ENCODE measurements around the gene CFAP100.
A peak's percentile ranks its signal among the peaks of the same experiment; 100 is the strongest.

Gene CFAP100

DNA sequence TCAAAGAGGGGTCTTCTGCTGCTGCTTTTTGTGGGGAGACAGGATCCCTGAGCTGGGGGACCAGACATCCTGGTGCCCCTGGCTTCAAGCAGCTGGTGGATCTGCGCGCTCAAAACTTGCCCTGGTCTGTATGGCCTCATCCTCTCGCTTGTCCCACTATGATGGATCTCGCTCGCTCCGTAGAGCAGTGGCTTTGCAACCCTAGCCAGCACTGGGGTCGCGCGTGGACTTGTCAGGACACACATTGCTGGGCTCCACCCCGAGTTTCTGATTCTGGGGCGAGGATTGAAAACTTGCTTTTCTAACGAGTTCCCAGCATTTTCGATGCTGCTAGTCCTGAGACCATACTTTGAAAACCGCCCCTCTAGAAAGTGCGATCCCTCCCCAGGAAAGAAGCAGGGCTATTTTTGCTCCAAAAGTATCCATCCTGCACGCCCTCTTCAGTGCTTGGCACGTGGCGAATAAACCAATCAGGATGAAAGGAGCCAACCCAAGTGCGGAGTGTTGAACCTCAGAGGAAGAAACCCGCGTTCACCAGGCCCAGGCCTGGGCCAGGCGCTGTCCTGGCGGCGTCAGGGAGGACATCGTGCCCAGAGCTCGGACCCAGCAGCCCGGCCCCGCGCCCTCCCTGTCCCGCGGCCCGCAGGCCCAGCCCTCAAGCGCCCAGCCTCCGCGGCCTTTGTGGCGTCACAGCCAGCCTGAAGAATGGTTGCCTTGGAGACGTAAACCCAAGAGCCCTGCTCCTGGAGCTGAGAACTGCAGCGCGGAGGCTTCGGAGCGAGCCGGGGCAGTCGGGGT, at the start of gene CFAP100:
TSS of gene CFAP100 (plus strand) at position 731 of the 798 bp plus-strand sequence. CDS start 1,092 bp downstream, outside the sequence.
- DNase-seq: peak; percentile 37

GRCh38 chr3:126345231-126345630, 49.5 kb upstream of the CFAP100 start:
- DNase-seq: no peak

DNA sequence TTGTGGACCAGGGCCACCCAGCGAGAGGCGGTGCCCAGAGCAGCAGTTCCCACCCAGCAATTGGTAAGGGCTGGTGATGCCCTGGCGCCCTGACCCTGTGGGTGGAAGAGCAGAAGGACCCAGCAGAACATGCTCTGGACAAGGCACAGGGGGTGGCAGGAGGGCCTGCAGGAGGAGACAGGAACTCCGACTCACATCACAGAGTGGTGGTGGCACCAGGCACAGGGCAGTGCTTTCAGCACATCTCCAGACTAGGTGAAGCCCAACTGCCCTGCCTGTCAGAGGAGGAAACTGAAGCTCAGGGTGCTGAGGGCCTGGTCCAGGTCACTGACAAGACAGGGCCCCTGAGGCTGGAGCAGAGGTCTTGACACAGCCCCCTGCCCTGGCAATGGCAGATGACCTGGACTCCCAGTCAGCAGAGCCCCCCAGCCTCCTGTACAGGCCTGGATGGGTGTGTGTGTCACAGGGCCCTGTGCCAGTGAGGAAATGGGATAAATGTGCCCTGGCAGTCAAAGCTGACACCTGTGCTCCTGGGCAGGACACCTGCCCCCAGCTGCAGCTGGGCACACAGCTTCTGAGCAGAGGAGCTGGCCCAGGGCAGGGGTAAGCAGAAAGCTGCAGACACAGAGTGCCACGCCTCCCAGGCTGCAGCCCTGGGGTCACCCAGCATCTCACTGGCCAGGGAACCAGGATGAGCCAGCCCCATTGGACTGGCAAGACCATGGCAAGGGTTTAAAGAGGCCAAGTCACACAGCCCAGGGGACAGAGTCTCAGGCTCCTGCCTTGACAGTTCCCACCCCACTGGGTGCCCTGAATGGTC, 48.9 kb upstream of the CFAP100 start:
- DNase-seq: no peak

DNA sequence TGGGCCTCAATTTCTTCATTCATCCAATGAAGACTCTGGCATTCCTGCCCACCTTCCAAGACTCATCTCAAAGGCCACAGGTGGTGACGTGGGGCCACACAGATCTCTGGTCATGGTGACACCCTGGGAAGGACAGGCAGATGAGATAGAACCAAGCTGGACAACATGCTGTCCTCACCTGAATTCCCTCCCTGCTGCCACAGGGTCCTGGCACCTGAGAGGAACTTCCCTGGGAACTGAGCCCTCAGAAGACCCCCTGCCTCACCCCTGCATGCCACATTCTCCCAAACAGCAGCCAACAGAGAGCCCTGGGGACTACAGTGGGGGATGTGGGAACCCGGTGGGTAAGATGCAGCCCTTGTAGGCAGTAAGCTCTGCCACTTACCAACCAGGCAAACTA, 48.2 kb upstream of the CFAP100 start:
- no peak for DNase-seq

GRCh38 chr3:126347543-126348161, 47.1 kb upstream of the CFAP100 start:
- no peak for DNase-seq

DNA sequence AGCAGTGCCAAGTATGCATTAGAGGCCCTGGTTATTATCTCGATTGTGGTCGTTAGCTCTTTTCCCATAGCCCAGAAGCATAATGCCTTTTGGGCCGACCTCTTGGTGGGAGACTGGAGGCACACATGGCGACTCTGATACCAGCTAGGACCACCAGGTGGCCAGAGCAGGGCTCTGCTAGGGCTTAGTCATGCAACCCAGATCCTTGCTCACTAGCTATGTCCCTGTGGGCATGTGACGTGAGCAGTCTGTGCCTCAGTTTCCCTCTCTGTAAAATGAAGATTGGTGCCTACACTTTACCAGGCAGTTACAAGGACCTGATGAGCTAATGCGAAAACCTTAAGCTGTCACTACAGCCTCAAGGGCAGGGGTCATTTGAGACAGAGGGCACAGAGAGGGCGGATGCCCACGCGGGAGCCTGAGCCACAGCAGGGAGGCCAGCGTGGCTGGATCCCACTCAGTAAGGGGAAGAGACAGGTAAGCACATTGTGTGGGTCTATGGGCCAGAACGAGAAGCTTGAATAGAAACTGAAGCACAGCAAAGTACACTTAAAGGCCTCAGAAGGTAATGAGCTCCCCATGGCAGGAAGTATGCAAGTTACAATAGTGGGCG, 46.3 kb upstream of the CFAP100 start:
- DNase-seq: no peak

GRCh38 chr3:126349071-126349470, 45.6 kb upstream of the CFAP100 start:
- no peak for DNase-seq

DNA sequence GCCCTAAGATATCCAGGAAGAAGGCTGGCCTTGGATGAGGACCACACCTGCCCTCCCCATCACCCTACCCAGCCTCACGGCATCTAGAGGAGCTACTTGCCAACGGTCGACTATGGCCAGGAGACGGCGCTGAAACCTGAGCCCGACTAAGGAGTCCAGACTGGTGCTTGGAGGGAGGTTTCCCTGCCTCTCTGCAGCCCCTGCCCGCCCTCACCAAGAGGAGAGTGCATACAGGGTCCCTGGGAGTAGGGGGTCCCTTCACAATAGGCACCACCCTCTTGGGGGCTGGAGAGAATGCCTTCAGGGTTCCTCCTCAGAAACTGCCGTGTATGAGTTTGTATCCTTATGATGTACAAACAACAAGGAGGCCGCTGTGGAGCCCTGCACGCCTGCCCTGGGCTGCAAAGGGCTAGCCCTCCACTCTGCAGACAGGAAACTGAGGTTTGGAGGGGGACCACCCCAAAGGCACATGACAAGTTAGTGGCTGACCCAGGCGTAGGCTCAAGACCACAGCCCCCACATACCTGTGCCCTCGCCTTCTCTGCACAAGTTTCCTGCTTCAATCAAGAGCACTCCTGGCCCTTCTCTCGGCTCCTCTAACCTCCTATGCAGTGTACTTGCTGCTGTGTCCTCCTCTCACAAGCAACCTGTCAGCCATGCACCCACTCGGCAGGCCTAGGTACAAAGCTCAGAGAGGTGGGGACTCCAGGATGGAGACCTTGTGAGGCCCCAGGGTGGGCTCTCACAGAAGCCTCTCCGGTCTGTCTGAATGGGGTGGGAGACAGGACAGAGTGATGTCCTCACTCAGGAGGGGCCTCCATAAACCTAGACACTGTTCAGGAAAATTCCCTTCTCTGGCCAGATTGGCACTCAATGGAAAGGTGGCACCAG, 44.9 kb upstream of the CFAP100 start:
- no peak for DNase-seq

- no peak for DNase-seq
These were observed 44.1 kb upstream of the CFAP100 start for GRCh38 chr3:126350502-126351085.

- no peak for DNase-seq
These were observed 43.5 kb upstream of the CFAP100 start for GRCh38 chr3:126351086-126351770.

DNA sequence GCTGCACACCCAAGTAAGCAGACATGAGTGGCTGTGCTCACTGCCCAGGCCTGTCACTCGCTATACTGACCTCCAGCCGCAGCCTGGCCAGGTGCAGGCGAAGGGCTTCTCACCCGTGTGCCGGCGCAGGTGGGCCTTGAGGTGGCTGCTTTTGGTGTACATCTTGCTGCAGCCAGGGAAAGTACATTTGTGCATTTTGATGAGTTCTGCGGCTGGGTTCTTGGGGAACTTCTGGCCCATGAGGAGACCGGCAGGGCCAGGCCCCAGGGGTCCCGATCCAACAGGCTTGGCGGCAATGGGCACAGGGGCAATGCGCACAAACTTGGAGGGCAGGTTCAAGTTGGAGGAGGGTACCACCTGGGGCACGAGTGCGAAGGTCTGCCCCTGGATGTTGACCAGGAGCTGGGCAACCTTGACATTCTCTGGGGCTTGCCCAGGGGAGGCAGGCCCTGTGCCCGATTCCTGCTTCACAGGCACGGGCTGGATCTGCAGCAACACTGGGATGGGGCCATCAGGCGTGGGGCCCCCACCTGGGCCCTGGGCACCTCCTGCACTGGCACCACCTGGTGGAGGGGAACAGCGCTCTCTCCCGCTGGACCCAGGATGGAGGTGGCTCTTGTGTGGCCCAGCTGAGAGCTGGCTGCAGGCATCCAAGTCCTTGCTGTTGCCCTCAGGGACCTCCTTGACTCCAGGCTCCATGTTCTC, 42.8 kb upstream of the CFAP100 start:
- no peak for DNase-seq

- no peak for DNase-seq
These were observed 41.9 kb upstream of the CFAP100 start for GRCh38 chr3:126352476-126353454.

DNA sequence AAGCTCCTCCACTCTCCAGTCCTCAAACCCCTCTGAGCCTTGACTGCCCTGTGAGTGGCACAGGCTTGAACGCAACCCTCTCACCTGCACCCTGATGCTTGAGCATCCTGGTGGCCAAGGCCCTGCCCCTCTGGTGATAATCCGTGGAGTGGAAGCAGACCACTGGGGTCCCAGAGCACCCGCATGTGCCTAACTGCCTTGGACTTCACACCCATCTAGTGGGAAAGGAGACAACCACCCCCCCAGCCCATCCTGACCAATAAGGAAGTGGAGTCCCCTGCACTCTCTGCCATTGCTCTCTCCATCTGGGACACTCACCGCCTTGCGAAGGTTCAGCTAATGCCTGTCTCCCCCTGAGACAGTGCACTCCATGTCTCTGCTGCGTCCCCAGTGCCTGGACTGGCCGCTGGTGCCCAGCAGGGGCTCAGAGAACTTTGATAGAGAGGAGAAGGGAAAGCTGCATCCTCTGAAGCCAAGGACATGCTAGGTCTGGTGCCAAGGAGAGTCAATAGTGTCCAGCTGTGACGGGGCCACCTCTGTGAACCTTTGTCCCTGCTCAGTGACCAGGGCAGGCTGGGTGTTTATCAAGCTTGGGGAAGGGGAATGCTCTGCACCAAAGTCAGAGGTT, 40.9 kb upstream of the CFAP100 start:
- no peak for DNase-seq

GRCh38 chr3:126354776-126355175, 39.9 kb upstream of the CFAP100 start:
- DNase-seq: no peak

DNA sequence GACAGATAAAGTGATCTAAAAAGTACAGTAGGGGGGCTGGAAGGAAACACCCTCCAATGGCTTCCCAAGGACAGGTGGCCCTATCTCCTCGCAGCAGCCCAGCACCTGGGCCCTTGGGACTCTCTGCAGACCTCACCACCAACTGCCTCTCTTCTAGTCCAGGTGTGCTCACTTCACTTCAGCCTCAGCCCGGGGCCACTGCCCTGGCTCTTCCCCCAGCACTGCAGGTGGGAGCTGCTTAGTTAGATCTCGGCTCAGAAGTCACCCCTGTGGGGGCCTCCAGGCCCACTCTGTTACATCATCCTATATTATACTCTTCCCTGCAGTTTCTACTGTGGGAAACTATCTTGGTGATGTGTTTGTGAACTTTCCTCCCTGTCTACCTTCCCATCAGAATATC, 39.5 kb upstream of the CFAP100 start:
- DNase-seq: no peak

- DNase-seq: no peak
These were observed 38.8 kb upstream of the CFAP100 start for GRCh38 chr3:126355777-126356372.

- DNase-seq: no peak
These were observed 38.1 kb upstream of the CFAP100 start for GRCh38 chr3:126356373-126357264.
